ENCODE results near the gene RAET1L. TPM values are rescaled to one million over a fixed set of nuclear protein-coding genes. Genes with fewer than 3 reads are reported as not detected.

RAET1L gene
- total and polyA plus RNA-seq, 9 of the 15 experiments (the other 6 are each of a cell fraction or from before 2014, with no cell fraction given): not detected

- Histone ChIP-seq H2AFZ (ENCODE audit: low read depth, low read length) (no peak overlapping the region), H3K36me3 (ENCODE audit: control insufficient read depth, insufficient read depth, low read length) (no peaks in the 10 kb centered on the region), H3K27me3 (ENCODE audit: control insufficient read depth in 2 of 2, insufficient read depth in 2 of 2, low read length in 2 of 2) (peaks cover 36 to 78% of the 10 kb centered on the region in 2 experiments), H3K79me2 (ENCODE audit: control insufficient read depth, insufficient read depth, low read length) (no peaks in the 10 kb centered on the region), H4K20me1 (replicated peaks; ENCODE audit: control insufficient read depth, insufficient read depth, low read length) (0 out of 2 replicates have a peak, but pooled peaks cover 3% of the 10 kb centered on the region), H3K9me3 (replicated peaks; ENCODE audit: control insufficient read depth, insufficient read depth, low read depth, low read length) (no peaks in the 10 kb centered on the region), H3K4me1 (replicated peaks in 1 of 2; ENCODE audit: control insufficient read depth in 2 of 2, insufficient read depth in 2 of 2, low read length in 2 of 2) (peaks cover 0 to 9% of the 10 kb centered on the region in 2 experiments; a peak in 1 of 5 replicates), H3K9ac (ENCODE audit: insufficient read depth in 1 of 2, low read depth in 2 of 2, low read length in 2 of 2) (no peak overlapping the region), H3K27ac (ENCODE audit: extremely low read depth, low read depth, low read length) (no peak overlapping the region), H3K4me3 (no peak overlapping the region), H3K4me2 (ENCODE audit: insufficient read depth, low read length) (no peak overlapping the region), H3K9me1 (ENCODE audit: control insufficient read depth, insufficient read depth, low read length) (peaks cover 4% of the 10 kb centered on the region)
- CTCF ChIA-PET (ENCODE audit: low intra/inter-chr PET ratio): no interaction called here
- TF ChIP-seq PRMT5 (CRISPR knock-in tag; IDR thresholded peaks at IDR 0.05) (no peak), KDM4B (IDR thresholded peaks at IDR 0.05; ENCODE audit: borderline replicate concordance in 2 of 2, low read depth in 1 of 2) (no peak), KDM2B (CRISPR knock-in tag; IDR thresholded peaks at IDR 0.05) (no peak), ZNF586 (CRISPR knock-in tag; conservative IDR thresholded peaks at IDR 0.05) (no peak), MYC (IDR thresholded peaks at IDR 0.05; ENCODE audit: low read depth, low read length) (no peak), MYC (CRISPR knock-in tag; IDR thresholded peaks at IDR 0.05; ENCODE audit: borderline replicate concordance, low read depth) (no peak), NEUROD1 (IDR thresholded peaks at IDR 0.05; ENCODE audit: borderline replicate concordance, low read depth, low read length, partially characterized antibody) (no peak), HDAC3 (IDR thresholded peaks at IDR 0.05; ENCODE audit: borderline replicate concordance, partially characterized antibody) (no peak), ZNF695 (CRISPR knock-in tag; IDR thresholded peaks at IDR 0.05) (no peak), GABPA (tag; conservative IDR thresholded peaks at IDR 0.05; ENCODE audit: low read depth) (no peak), CHD1 (IDR thresholded peaks at IDR 0.05; ENCODE audit: low read length) (no peak), FOXP1 (CRISPR knock-in tag; IDR thresholded peaks at IDR 0.05) (no peak), BACH1 (tag; IDR thresholded peaks at IDR 0.05) (no peak)
- TF ChIP-seq, protein P1, sequence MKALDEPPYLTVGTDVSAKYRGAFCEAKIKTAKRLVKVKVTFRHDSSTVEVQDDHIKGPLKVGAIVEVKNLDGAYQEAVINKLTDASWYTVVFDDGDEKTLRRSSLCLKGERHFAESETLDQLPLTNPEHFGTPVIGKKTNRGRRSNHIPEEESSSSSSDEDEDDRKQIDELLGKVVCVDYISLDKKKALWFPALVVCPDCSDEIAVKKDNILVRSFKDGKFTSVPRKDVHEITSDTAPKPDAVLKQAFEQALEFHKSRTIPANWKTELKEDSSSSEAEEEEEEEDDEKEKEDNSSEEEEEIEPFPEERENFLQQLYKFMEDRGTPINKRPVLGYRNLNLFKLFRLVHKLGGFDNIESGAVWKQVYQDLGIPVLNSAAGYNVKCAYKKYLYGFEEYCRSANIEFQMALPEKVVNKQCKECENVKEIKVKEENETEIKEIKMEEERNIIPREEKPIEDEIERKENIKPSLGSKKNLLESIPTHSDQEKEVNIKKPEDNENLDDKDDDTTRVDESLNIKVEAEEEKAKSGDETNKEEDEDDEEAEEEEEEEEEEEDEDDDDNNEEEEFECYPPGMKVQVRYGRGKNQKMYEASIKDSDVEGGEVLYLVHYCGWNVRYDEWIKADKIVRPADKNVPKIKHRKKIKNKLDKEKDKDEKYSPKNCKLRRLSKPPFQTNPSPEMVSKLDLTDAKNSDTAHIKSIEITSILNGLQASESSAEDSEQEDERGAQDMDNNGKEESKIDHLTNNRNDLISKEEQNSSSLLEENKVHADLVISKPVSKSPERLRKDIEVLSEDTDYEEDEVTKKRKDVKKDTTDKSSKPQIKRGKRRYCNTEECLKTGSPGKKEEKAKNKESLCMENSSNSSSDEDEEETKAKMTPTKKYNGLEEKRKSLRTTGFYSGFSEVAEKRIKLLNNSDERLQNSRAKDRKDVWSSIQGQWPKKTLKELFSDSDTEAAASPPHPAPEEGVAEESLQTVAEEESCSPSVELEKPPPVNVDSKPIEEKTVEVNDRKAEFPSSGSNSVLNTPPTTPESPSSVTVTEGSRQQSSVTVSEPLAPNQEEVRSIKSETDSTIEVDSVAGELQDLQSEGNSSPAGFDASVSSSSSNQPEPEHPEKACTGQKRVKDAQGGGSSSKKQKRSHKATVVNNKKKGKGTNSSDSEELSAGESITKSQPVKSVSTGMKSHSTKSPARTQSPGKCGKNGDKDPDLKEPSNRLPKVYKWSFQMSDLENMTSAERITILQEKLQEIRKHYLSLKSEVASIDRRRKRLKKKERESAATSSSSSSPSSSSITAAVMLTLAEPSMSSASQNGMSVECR (CRISPR knock-in tag; IDR thresholded peaks at IDR 0.05): no peak
- intact Hi-C loops (cut with micrococcal nuclease): no loop called here
- no peak for ATAC-seq
- no TSS peak for BruUV-seq (replicated peaks)
- DNase-seq (ENCODE audit: extremely low read depth in 1 of 4, low spot score in 3 of 4): no peak
- FAIRE-seq: no peak
- 0% methylated on average over 4 of the region's 4 CpGs for WGBS (ENCODE audit: insufficient coverage, low coverage, missing lambda C conversion rate)
- in situ Hi-C loops (cut with MboI): no loop called here
- POLR2A ChIA-PET: interaction anchor here (1.0 kb wide), 1 partner anchor 13 kb away, joined by 4 read pairs; no protein-coding TSS in a partner anchor
Measured at GRCh38 chr6:150029749-150030148, 4.4 kb upstream of the RAET1L start.

Measured in K562 (cell line).